GM12878 (cell line): Measurements from ENCODE around the gene TOMM20. TPM values are rescaled to one million over a fixed set of nuclear protein-coding genes. Genes with fewer than 3 reads are reported as not detected.

Experiments used
- ASH2L ChIP-seq: fragments of 300-600, 200-600 bp; sonication (generic); IDR thresholded peaks from 2 replicates; pipeline ENCODE4 v1.6.1; 2017; ENCODE audit warnings: low read depth, mild to moderate bottlenecking, borderline replicate concordance
- CBFB ChIP-seq: IDR thresholded peaks from 2 replicates; pipeline ENCODE4 v1.6.1; 2016; ENCODE audit warnings: antibody characterized with exemption, low read depth
- CEBPZ ChIP-seq: fragments of 150-350 bp; IDR thresholded peaks from 2 replicates; pipeline ENCODE4 v1.6.1; 2016; ENCODE audit warnings: low read depth, low read length
- EP300 ChIP-seq, 2 experiments: fragments of 150-350 bp in 1 of 2; IDR thresholded peaks; 2 replicates each; pipeline ENCODE4 v1.6.1; 2011 to 2012; ENCODE audit warnings: low read depth in 2 of 2, low read length in 2 of 2, borderline replicate concordance in 1 of 2, improper control_type of control experiment in 1 of 2, inconsistent platforms in 1 of 2; ENCODE audit not compliant: control insufficient read depth in 1 of 2
- IKZF1 ChIP-seq: fragments of 450-650 bp; conservative IDR thresholded peaks from 2 replicates; pipeline ENCODE4 v1.6.1; 2017; ENCODE audit warnings: antibody characterized with exemption, mild to moderate bottlenecking
- MAX ChIP-seq: IDR thresholded peaks from 2 replicates; pipeline ENCODE4 v1.6.1; 2012; ENCODE audit warnings: low read depth, low read length, improper control_type of control experiment
- MTA3 ChIP-seq: IDR thresholded peaks from 2 replicates; pipeline ENCODE4 v1.6.1; 2012; ENCODE audit warnings: low read length, inconsistent platforms, borderline replicate concordance
- NRF1 ChIP-seq: conservative IDR thresholded peaks from 2 replicates; pipeline ENCODE4 v1.6.1; 2011; ENCODE audit warnings: mild to moderate bottlenecking, low read depth, low read length, improper control_type of control experiment
- PKNOX1 ChIP-seq: fragments of 450-650 bp; IDR thresholded peaks from 2 replicates; pipeline ENCODE4 v1.6.1; 2016; ENCODE audit warnings: mild to moderate bottlenecking
- PML ChIP-seq: IDR thresholded peaks from 2 replicates; pipeline ENCODE4 v1.6.1; 2012; ENCODE audit warnings: low read length, inconsistent platforms
- REST ChIP-seq: IDR thresholded peaks from 2 replicates; pipeline ENCODE4 v1.6.1; 2012; ENCODE audit warnings: mild to moderate bottlenecking, low read depth, low read length
- SIX5 ChIP-seq: IDR thresholded peaks from 2 replicates; pipeline ENCODE4 v1.6.1; 2011; ENCODE audit warnings: mild to moderate bottlenecking, low read depth, low read length, moderate library complexity; ENCODE audit not compliant: severe bottlenecking
- SPI1 ChIP-seq: IDR thresholded peaks from 2 replicates; pipeline ENCODE4 v1.6.1; 2011; ENCODE audit warnings: low read depth, mild to moderate bottlenecking, low read length, moderate library complexity, borderline replicate concordance; ENCODE audit not compliant: insufficient read depth
- TBL1XR1 ChIP-seq: IDR thresholded peaks from 2 replicates; pipeline ENCODE4 v1.6.1; 2012; ENCODE audit warnings: low read depth, low read length, improper control_type of control experiment
- ZBED1 ChIP-seq: IDR thresholded peaks from 2 replicates; pipeline ENCODE4 v1.6.1; 2016; ENCODE audit warnings: borderline replicate concordance
- ZBTB40 ChIP-seq: fragments of 450-650 bp; IDR thresholded peaks from 2 replicates; pipeline ENCODE4 v1.6.1; 2016; ENCODE audit warnings: mild to moderate bottlenecking, moderate library complexity, borderline replicate concordance
- polyA plus RNA-seq, 11 experiments: library from polyadenylated mRNA; depleted of rRNA in 4 of 11; unstranded in 6 of 11; stranded (reverse) in 5 of 11; fragments of >200 nt; fragmentation: Nextera tagmentation in 4 of 11; fragmentation: Illumina TruSeq in 1 of 11; extraction: Ambion mirVana in 4 of 11; extraction: Trizol in 1 of 11; gene quantifications; 1 replicate in 1 of 11; 2 replicates in 10 of 11; pipeline versions ENCODE4 v1.2.1 to v1.2.3, GENCODE V29; 2011 to 2016; ENCODE audit warnings: inconsistent platforms in 2 of 11, missing spikeins in 2 of 11, low read depth in 1 of 11
- total RNA-seq, 4 experiments: library from RNA; depleted of rRNA in 3 of 4; stranded (reverse); fragments of >200 nt in 3 of 4; fragmentation: Illumina TruSeq in 1 of 4; extraction: Trizol in 1 of 4; gene quantifications; 2 replicates each; pipeline versions ENCODE4 v1.2.1 to v1.2.3, GENCODE V29; 2013 to 2021

Gene TOMM20
- total and polyA plus RNA-seq, 10 of the 15 experiments (the other 5 are each of a cell fraction or from before 2014, with no cell fraction given): 39.8 to 138 (median 70.1) TPM

- 0 out of 2 replicates have a peak, but pooled peaks have one; percentile 13 for TF ChIP-seq CEBPZ
- peak; percentile 99 for TF ChIP-seq TBL1XR1
- TF ChIP-seq ZBED1: peak; percentile 99
- no peak; the same call in 1 of the 2 replicates for TF ChIP-seq ASH2L
- TF ChIP-seq IKZF1: peak; percentile 99
- TF ChIP-seq MAX: no peak
- TF ChIP-seq PKNOX1: peak; percentile 36
- no peak for TF ChIP-seq NRF1
- no peak for TF ChIP-seq SIX5
- peak; percentile 95 for TF ChIP-seq SPI1
- peak; percentile 55; the same call in 1 of the 2 replicates for TF ChIP-seq REST
- peak; percentile 99 for TF ChIP-seq CBFB
- TF ChIP-seq ZBTB40: no peak; the same call in 1 of the 2 replicates
- TF ChIP-seq PML: no peak
- peak; percentile 99 to 100 for TF ChIP-seq EP300 (IDR thresholded peaks at IDR 0.05; ENCODE audit: borderline replicate concordance in 1 of 2, control insufficient read depth in 1 of 2, low read depth in 2 of 2, low read length in 2 of 2)
- TF ChIP-seq MTA3: no peak
Measured at GRCh38 chr1:235075048-235075776, 53.4 kb downstream of the TOMM20 start (continued).
